ENCODE results near the gene AFAP1L2.
A peak's percentile ranks its signal among the peaks of the same experiment; 100 is the strongest.

Gene AFAP1L2

DNA sequence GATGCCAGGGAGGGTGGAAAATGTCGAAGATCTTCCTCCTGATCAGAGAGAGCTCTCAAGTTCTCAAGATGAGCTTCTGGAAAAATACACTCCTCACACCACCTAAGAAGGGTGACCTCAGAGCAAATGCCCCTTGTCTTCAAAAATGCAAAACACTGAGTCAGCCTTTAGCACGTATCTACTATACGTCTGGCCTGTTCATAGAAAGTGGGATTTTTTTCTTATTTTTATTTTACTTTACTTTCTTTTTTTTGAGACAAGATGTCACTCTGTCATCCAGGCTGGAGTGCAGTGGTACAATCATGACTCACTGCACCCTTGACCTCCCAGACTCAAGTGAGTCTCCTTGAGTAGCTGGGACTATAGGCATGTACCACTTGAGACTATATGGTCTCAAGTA is 57.1 kb downstream of the AFAP1L2 start:
- Histone ChIP-seq H3K4me3 (no peak overlapping the region), H3K27ac (no peak overlapping the region)
- TF ChIP-seq, protein P1, sequence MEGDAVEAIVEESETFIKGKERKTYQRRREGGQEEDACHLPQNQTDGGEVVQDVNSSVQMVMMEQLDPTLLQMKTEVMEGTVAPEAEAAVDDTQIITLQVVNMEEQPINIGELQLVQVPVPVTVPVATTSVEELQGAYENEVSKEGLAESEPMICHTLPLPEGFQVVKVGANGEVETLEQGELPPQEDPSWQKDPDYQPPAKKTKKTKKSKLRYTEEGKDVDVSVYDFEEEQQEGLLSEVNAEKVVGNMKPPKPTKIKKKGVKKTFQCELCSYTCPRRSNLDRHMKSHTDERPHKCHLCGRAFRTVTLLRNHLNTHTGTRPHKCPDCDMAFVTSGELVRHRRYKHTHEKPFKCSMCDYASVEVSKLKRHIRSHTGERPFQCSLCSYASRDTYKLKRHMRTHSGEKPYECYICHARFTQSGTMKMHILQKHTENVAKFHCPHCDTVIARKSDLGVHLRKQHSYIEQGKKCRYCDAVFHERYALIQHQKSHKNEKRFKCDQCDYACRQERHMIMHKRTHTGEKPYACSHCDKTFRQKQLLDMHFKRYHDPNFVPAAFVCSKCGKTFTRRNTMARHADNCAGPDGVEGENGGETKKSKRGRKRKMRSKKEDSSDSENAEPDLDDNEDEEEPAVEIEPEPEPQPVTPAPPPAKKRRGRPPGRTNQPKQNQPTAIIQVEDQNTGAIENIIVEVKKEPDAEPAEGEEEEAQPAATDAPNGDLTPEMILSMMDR (IDR thresholded peaks at IDR 0.05), result no peak
- DNase-seq (ENCODE audit: low spot score), result no peak

DNA sequence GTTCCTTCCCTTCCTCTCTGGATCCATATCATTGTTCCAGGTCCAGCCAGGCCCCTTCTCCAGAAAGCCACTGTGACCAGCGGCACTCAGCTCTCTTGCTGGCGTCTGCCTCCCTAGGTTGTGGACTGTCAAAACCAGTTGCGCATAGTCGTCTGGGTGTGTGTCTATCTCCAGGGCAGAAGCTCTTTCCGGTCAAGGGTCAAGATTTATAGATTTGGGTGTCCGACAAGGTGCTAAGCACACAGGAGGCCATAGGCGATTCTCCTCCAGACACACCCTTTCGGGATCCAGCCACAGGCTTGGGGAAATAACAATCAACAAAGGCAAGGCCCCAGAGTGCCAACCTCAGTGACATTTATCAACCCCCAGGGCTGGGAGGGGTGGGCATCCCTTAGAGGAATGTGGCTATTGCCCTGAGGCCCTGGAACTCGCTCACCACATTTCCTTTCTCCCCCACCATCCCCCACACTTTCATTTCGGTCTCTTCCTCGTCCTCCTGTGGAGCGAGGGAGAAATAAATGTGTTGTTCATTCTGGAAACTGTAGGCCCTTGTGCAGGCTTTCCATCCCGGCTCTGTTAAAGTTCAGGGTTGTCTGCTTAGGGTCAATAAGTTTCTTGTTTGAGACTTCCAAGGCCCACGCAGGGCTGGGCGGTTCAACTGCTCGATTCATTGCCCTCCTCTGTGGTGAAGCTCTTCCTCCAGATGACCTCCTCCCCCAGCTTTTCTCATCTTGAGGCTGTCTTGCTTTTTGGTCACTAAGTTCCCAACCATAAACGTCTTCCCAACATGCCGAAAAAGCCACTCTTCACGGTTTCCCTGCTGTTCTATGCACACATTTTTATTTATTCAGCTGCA is 57.9 kb downstream of the AFAP1L2 start:
- DNase-seq (ENCODE audit: low spot score), result no peak
- peak overlapping the region in 1 of 2 donors; percentile 58 for H3K27ac ChIP-seq
- no peak overlapping the region for H3K4me3 ChIP-seq
- TF ChIP-seq, protein P1 (IDR thresholded peaks at IDR 0.05), result no peak

DNA sequence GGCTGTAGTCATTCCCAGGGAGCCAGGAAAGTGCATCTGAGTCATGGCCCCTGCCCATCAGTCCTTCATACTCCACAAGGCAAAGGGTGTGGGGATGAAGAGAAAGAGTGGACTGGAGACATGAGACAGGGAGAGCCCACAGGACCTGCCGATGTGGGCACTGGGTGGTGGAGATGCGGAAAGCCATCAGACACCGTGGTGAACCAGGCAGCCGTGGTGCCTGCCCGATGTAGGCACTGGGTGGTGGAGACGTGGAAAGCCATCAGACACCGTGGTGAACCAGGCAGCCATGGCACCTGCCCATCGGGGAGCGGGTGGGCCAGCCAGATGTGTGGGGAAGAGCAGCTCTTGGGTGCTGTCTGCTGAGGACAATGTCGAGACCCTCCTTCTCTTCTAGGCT is 58.6 kb downstream of the AFAP1L2 start:
- H3K27ac ChIP-seq, result peak overlapping the region in 1 of 2 donors; percentile 58
- DNase-seq (ENCODE audit: low spot score), result no peak
- no peak overlapping the region for H3K4me3 ChIP-seq
- TF ChIP-seq, protein P1 (IDR thresholded peaks at IDR 0.05), result no peak

DNA sequence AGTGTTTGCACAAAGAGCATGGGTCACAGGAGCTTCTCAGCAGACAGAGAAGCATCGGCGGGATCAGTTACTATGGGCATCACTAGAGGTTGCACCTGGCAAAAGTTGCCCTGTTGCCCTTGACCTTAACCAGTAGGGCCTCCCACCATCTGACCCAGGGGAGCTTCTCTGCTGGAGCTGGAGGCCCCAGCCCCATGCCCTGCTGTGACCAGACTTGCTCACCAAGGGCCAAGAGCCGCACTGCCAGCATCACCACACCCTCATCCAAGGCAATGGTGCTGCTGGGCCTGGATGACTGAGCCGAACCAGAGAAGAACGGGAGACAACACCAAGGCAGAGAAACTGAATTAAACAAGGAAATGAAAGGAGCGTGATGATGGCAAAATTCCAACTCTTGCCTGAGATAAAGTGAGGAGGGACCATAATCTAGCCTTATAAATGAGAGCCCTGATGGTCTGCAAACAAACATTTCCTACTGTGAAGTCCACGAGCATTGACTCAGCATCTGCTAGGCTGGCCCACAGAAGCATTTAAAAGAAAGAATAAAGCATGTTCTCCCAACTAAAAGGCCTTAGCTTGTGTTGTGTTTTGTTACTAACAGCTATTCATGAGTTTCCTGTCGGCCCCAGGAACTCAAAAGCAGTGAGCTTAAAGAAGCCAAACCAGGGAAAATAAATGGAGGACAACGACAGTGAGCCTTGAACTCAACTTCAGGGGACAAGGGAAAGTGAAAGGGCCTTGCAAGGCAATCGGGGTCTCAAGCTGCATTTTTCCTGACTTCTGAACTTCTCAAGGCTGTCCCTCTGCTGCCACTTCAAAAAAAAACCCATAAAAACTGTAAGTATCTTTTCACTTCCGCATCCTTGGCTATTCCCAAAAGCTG is 60.4 kb downstream of the AFAP1L2 start:
- TF ChIP-seq, protein P1 (IDR thresholded peaks at IDR 0.05), result no peak
- Histone ChIP-seq H3K27ac (peak overlapping the region; percentile 37 to 40), H3K4me3 (no peak overlapping the region)
- no peak for DNase-seq (ENCODE audit: low spot score)

DNA sequence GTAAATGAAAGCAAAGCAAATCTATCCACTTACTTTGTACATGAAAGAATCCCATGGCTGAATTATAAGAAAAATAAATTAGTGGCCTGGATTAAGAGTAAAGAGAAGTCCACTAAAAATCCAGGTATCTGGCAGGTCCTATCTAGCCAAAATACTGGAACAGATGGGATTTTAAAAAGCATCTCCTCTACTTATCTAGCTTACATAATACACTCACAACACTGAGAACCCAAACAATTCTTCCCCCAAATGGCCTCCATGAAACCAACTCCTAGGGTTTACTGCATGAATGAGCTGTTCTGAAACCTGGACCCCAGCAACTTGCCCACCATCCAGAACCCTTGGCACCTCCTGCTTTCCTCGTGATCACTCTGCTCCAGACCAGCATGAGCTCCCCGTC is 61.3 kb downstream of the AFAP1L2 start:
- TF ChIP-seq, protein P1 (IDR thresholded peaks at IDR 0.05), result no peak
- H3K4me3 ChIP-seq, result no peak overlapping the region
- H3K27ac ChIP-seq, result peak overlapping the region in 1 of 2 donors; percentile 40
- no peak for DNase-seq (ENCODE audit: low spot score)

DNA sequence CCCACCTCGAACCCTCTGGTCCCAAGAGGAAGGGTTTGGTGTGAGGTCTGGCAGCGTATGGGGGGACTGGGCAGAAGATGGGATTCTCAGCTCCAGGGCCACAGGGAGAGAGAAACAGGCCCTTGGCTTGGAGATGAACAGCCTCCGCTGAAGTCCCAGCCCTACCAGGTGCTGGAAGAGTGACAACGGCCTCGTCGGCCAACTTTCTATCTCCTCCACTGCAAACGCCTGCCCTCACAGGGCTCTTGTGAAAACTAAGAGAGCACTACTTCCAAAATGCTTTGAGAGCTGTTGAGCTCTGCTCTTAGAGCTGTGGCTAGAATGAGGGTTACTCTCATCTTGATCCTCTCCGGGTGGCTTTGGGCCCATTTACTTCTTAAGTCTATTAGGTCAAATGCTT is 63.5 kb downstream of the AFAP1L2 start:
- Histone ChIP-seq H3K4me3 (no peak overlapping the region), H3K27ac (no peak overlapping the region)
- TF ChIP-seq, protein P1 (IDR thresholded peaks at IDR 0.05), result no peak
- no peak for DNase-seq (ENCODE audit: low spot score)
